Measurements from ENCODE around the gene CAMKK1. TPM values are rescaled to one million over a fixed set of nuclear protein-coding genes. Genes with fewer than 3 reads are reported as not detected.

The CAMKK1 gene
- total RNA-seq, 1 donor = 8.7 TPM

DNA sequence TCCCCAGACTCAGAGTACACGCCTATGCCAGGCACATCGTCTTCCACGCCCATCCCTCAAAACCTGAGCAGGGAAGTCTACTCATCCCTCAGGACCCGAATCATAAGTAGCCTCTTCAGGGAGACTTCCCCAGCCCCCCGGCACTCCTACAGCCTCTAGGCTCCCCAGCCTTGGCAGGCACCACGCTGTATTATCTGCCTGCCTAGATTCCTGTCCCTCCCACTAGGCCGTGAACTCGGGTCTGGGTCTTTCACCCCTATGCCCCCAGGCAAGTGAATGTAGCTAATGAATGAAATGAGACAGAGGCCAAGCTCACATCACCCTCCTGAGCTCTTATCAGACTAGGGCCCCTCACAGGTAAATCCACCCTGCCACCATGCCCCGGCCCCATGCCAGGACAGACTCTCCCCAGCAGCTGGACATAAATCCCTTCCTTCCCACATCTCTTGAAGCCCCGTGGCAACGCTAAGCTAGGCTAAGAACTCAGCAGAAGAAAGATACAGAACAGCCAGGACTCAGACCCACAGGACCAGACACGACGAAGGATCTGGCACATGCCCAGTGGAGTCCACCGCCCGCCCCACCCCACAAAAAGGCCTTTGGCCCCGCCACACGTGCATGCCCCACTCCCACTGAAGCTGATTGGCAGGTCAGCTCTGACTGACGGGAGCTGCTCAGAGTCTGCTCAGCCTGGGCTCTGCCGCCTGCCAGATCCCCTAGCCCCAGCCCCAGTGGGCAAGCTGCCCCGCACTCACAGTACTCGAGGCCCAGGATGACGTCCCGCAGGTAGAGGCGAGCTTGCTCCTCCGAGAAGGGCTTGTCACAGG lies 13.0 kb downstream of the CAMKK1 start:
- Histone ChIP-seq H3K27me3 (ENCODE audit: insufficient read depth, low read length) (no peaks in the 10 kb centered on the region), H3K4me2 (ENCODE audit: insufficient read depth, low read length) (no peak overlapping the region), H3K4me3 (ENCODE audit: insufficient read depth, low read length) (no peak overlapping the region), H2AFZ (ENCODE audit: low read length) (peak overlapping the region; percentile 62), H4K20me1 (ENCODE audit: insufficient read depth, low read length) (no peaks in the 10 kb centered on the region), H3K4me1 (ENCODE audit: insufficient read depth, low read length) (peaks cover 5% of the 10 kb centered on the region), H3K27ac (ENCODE audit: low read depth, low read length) (peak overlapping the region; percentile 41), H3K9me3 (ENCODE audit: low read depth, low read length) (no peaks in the 10 kb centered on the region), H3K79me2 (ENCODE audit: insufficient read depth, low read length) (no peaks in the 10 kb centered on the region), H3K36me3 (ENCODE audit: insufficient read depth, low read length) (peaks cover 29% of the 10 kb centered on the region)
- peak; percentile 88 for DNase-seq (ENCODE audit: insufficient read length, low spot score, missing footprints)
- TF ChIP-seq, protein P1, sequence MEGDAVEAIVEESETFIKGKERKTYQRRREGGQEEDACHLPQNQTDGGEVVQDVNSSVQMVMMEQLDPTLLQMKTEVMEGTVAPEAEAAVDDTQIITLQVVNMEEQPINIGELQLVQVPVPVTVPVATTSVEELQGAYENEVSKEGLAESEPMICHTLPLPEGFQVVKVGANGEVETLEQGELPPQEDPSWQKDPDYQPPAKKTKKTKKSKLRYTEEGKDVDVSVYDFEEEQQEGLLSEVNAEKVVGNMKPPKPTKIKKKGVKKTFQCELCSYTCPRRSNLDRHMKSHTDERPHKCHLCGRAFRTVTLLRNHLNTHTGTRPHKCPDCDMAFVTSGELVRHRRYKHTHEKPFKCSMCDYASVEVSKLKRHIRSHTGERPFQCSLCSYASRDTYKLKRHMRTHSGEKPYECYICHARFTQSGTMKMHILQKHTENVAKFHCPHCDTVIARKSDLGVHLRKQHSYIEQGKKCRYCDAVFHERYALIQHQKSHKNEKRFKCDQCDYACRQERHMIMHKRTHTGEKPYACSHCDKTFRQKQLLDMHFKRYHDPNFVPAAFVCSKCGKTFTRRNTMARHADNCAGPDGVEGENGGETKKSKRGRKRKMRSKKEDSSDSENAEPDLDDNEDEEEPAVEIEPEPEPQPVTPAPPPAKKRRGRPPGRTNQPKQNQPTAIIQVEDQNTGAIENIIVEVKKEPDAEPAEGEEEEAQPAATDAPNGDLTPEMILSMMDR (IDR thresholded peaks at IDR 0.05; ENCODE audit: extremely low read depth, low read depth, low read length) = no peak

DNA sequence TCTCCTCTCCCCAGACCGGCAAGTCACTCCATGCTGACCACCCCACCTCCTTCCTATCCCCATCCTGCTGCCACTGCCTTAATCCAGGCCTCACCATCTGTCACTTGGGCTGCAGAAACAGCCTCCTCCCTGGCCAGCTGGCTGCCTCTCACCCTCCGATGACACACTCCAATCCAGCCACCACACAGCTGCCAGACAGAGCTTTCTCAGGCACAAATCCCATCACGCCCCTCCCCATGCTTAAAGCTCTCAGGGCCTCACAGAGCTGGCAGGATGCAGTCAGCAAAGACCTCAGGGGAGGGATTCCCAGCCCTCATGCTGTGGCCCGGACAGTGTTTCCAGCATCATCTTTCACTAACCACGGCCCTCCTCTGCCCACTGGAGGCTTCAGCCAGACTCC lies 13.7 kb downstream of the CAMKK1 start:
- H3K79me2 ChIP-seq (ENCODE audit: insufficient read depth, low read length) = no peaks in the 10 kb centered on the region
- peaks cover 26% of the 10 kb centered on the region for H3K36me3 ChIP-seq (ENCODE audit: insufficient read depth, low read length)
- H3K27me3 ChIP-seq (ENCODE audit: insufficient read depth, low read length) = no peaks in the 10 kb centered on the region
- H2AFZ ChIP-seq (ENCODE audit: low read length) = peak overlapping the region; percentile 62
- H3K4me2 ChIP-seq (ENCODE audit: insufficient read depth, low read length) = no peak overlapping the region
- peak; percentile 96 for DNase-seq (ENCODE audit: insufficient read length, low spot score, missing footprints)
- H3K27ac ChIP-seq (ENCODE audit: low read depth, low read length) = peak overlapping the region; percentile 41
- H3K4me1 ChIP-seq (ENCODE audit: insufficient read depth, low read length) = peaks cover 5% of the 10 kb centered on the region
- no peaks in the 10 kb centered on the region for H3K9me3 ChIP-seq (ENCODE audit: low read depth, low read length)
- no peaks in the 10 kb centered on the region for H4K20me1 ChIP-seq (ENCODE audit: insufficient read depth, low read length)
- H3K4me3 ChIP-seq (ENCODE audit: insufficient read depth, low read length) = no peak overlapping the region
- TF ChIP-seq, protein P1 (IDR thresholded peaks at IDR 0.05; ENCODE audit: extremely low read depth, low read depth, low read length) = no peak

DNA sequence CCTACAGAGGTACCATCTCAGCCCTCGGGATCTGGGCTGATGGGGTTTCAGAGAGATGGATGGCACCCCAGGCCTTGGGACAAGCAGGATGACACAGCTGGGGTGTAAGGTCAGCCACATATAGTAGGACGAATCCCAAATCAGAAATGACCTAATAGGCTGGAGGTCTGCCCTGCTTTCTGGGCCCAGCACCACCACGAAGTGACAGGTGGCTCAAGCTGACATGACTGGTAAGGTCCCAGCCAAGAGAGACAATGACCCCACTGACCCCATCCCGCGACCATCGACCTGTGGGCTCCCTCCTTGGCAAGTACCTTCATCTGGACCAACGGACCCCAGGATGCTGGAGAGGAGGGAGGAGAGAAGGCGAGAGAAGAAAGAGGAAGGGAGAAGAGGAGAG lies 15.6 kb downstream of the CAMKK1 start:
- no peak overlapping the region for H3K4me2 ChIP-seq (ENCODE audit: insufficient read depth, low read length)
- no peak overlapping the region for H2AFZ ChIP-seq (ENCODE audit: low read length)
- peak; percentile 85 for DNase-seq (ENCODE audit: insufficient read length, low spot score, missing footprints)
- H3K79me2 ChIP-seq (ENCODE audit: insufficient read depth, low read length) = no peaks in the 10 kb centered on the region
- no peaks in the 10 kb centered on the region for H3K27me3 ChIP-seq (ENCODE audit: insufficient read depth, low read length)
- H3K9me3 ChIP-seq (ENCODE audit: low read depth, low read length) = no peaks in the 10 kb centered on the region
- no peak overlapping the region for H3K27ac ChIP-seq (ENCODE audit: low read depth, low read length)
- peaks cover 5% of the 10 kb centered on the region for H3K4me1 ChIP-seq (ENCODE audit: insufficient read depth, low read length)
- TF ChIP-seq, protein P1 (IDR thresholded peaks at IDR 0.05; ENCODE audit: extremely low read depth, low read depth, low read length) = no peak
- H3K36me3 ChIP-seq (ENCODE audit: insufficient read depth, low read length) = peaks cover 17% of the 10 kb centered on the region
- no peaks in the 10 kb centered on the region for H4K20me1 ChIP-seq (ENCODE audit: insufficient read depth, low read length)
- H3K4me3 ChIP-seq (ENCODE audit: insufficient read depth, low read length) = no peak overlapping the region

DNA sequence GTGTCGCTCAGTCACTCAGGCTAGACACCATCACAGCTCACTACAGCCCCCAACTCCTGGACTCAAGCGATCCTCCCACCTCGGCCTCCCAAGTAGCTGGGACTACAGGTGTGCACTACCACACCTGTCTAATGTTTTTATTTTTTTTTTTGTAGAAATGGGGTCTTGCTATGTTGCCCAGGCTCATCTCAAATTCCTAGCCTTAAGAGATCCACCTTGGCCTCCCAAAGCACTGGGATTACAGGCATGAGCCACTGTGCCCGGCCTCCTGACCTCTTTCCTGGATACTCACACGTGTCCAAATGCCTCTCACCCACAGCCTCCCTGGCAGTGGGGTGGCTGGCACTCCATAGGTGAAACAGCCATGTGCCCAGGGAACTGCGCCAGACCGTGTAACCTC lies 17.5 kb downstream of the CAMKK1 start:
- Histone ChIP-seq H3K79me2 (ENCODE audit: insufficient read depth, low read length) (no peaks in the 10 kb centered on the region), H3K4me2 (ENCODE audit: insufficient read depth, low read length) (no peak overlapping the region), H3K4me3 (ENCODE audit: insufficient read depth, low read length) (no peak overlapping the region), H3K9me3 (ENCODE audit: low read depth, low read length) (no peaks in the 10 kb centered on the region), H3K4me1 (ENCODE audit: insufficient read depth, low read length) (peaks cover 5% of the 10 kb centered on the region), H3K27me3 (ENCODE audit: insufficient read depth, low read length) (no peaks in the 10 kb centered on the region), H4K20me1 (ENCODE audit: insufficient read depth, low read length) (no peaks in the 10 kb centered on the region), H2AFZ (ENCODE audit: low read length) (no peak overlapping the region), H3K27ac (ENCODE audit: low read depth, low read length) (no peak overlapping the region), H3K36me3 (ENCODE audit: insufficient read depth, low read length) (peaks cover 17% of the 10 kb centered on the region)
- no peak for DNase-seq (ENCODE audit: insufficient read length, low spot score, missing footprints)
- TF ChIP-seq, protein P1 (IDR thresholded peaks at IDR 0.05; ENCODE audit: extremely low read depth, low read depth, low read length) = no peak
